ENCODE measurements around the gene VASP. TPM values are rescaled to one million over a fixed set of nuclear protein-coding genes. Genes with fewer than 3 reads are reported as not detected.

The VASP gene
- total RNA-seq, 1 donor from 2014 or later, result 103 TPM

GRCh38 chr19:45472563-45473366 is 34.5 kb upstream of the VASP start:
- DNase-seq (ENCODE audit: extremely low spot score in 2 of 2), result no peak
- no peak overlapping the region for H3K27ac ChIP-seq
- H3K4me3 ChIP-seq, result no peak overlapping the region
- H3K4me1 ChIP-seq, result peaks cover 21% of the 10 kb centered on the region
- no peaks in the 10 kb centered on the region for H3K36me3 ChIP-seq
- TF ChIP-seq CTCF (IDR thresholded peaks at IDR 0.05) (no peak), POLR2AphosphoS5 (IDR thresholded peaks at IDR 0.05; ENCODE audit: insufficient read depth in 1 of 2, low read depth in 1 of 2) (no peak), POLR2A (IDR thresholded peaks at IDR 0.05) (no peak)
- no peaks in the 10 kb centered on the region for H3K27me3 ChIP-seq
- intact Hi-C loops (cut with DNase I), result no loop called here
- H3K9me3 ChIP-seq, result no peaks in the 10 kb centered on the region

GRCh38 chr19:45473367-45473681 is 34.0 kb upstream of the VASP start:
- H3K9me3 ChIP-seq, result no peaks in the 10 kb centered on the region
- no peaks in the 10 kb centered on the region for H3K27me3 ChIP-seq
- no peak for DNase-seq (ENCODE audit: extremely low spot score in 2 of 2)
- H3K27ac ChIP-seq, result no peak overlapping the region
- TF ChIP-seq POLR2A (IDR thresholded peaks at IDR 0.05), result no peak
- no peak for TF ChIP-seq POLR2AphosphoS5 (IDR thresholded peaks at IDR 0.05; ENCODE audit: insufficient read depth in 1 of 2, low read depth in 1 of 2)
- no peak for TF ChIP-seq CTCF (IDR thresholded peaks at IDR 0.05)
- intact Hi-C loops (cut with DNase I), result no loop called here
- no peak overlapping the region for H3K4me3 ChIP-seq
- no peaks in the 10 kb centered on the region for H3K36me3 ChIP-seq
- H3K4me1 ChIP-seq, result peaks cover 22% of the 10 kb centered on the region

- intact Hi-C loops (cut with DNase I), result no loop called here
- Histone ChIP-seq H3K4me1 (peaks cover 18% of the 10 kb centered on the region), H3K27me3 (no peaks in the 10 kb centered on the region), H3K4me3 (no peak overlapping the region), H3K36me3 (no peaks in the 10 kb centered on the region), H3K9me3 (no peaks in the 10 kb centered on the region), H3K27ac (no peak overlapping the region)
- no peak for DNase-seq (ENCODE audit: extremely low spot score in 2 of 2)
- no peak for TF ChIP-seq POLR2A (IDR thresholded peaks at IDR 0.05)
- TF ChIP-seq CTCF (IDR thresholded peaks at IDR 0.05), result no peak
- TF ChIP-seq POLR2AphosphoS5 (IDR thresholded peaks at IDR 0.05; ENCODE audit: insufficient read depth in 1 of 2, low read depth in 1 of 2), result no peak
Measured at GRCh38 chr19:45473682-45474605, 33.3 kb upstream of the VASP start.

- intact Hi-C loops (cut with DNase I), result no loop called here
- no peak overlapping the region for H3K27ac ChIP-seq
- H3K9me3 ChIP-seq, result no peaks in the 10 kb centered on the region
- no peak for TF ChIP-seq CTCF (IDR thresholded peaks at IDR 0.05)
- TF ChIP-seq POLR2A (IDR thresholded peaks at IDR 0.05), result no peak
- TF ChIP-seq POLR2AphosphoS5 (IDR thresholded peaks at IDR 0.05; ENCODE audit: insufficient read depth in 1 of 2, low read depth in 1 of 2), result no peak
- peaks cover 16% of the 10 kb centered on the region for H3K4me1 ChIP-seq
- no peak overlapping the region for H3K4me3 ChIP-seq
- no peak for DNase-seq (ENCODE audit: extremely low spot score in 2 of 2)
- H3K27me3 ChIP-seq, result no peaks in the 10 kb centered on the region
- no peaks in the 10 kb centered on the region for H3K36me3 ChIP-seq
Measured at GRCh38 chr19:45474606-45475521, 32.4 kb upstream of the VASP start.

Data from vagina (tissue), 2 donors.